Adrenal gland (tissue), 12 donors: ENCODE results near the gene TBC1D14. TPM values are rescaled to one million over a fixed set of nuclear protein-coding genes. Genes with fewer than 3 reads are reported as not detected.
"Not testable (repeated sequence)": the region's sequence is repeated elsewhere in the genome, so short reads cannot be mapped to it uniquely, and the experiment has no call there.

Experiments used
- DNase-seq, 7 donors: peaks; one replicate each; pipeline ENCODE4 v3.0.0-alpha.2; 2019 to 2020
- H3K27ac ChIP-seq, 5 donors: fragments of 200-600 bp; sonication (generic) in 4 of 5; 1 replicate in 3 of 5; 2 replicates in 2 of 5; pipeline versions ENCODE4 v1.5.1 to v1.8.0; 2016 to 2020; ENCODE audit warnings: mild to moderate bottlenecking in 1 of 5
- H3K27me3 ChIP-seq: fragments of 200-600 bp; 2 replicates; pipeline ENCODE4 v1.8.0; 2021
- H3K36me3 ChIP-seq, 2 donors: fragments of 200-600 bp; replicated peaks in 1 of 2; 1 replicate in 1 of 2; 2 replicates in 1 of 2; pipeline versions ENCODE4 v1.5.1 to v1.8.0; 2018 to 2022
- H3K4me1 ChIP-seq, 2 donors: fragments of 200-600 bp; replicated peaks in 1 of 2; 1 replicate in 1 of 2; 2 replicates in 1 of 2; pipeline versions ENCODE4 v1.5.1 to v1.8.0; 2018 to 2021
- H3K4me3 ChIP-seq, 4 donors: fragments of 200-600 bp; sonication (generic) in 3 of 4; one replicate each; pipeline ENCODE4 v1.5.1; 2016 to 2018
- H3K9me3 ChIP-seq, 3 donors: fragments of 200-600 bp; sonication (generic) in 1 of 3; replicated peaks in 1 of 3; 1 replicate in 2 of 3; 2 replicates in 1 of 3; pipeline versions ENCODE4 v1.5.1 to v1.8.0; 2016 to 2021
- CTCF ChIP-seq, 6 experiments: fragments of 450-650 bp in 4 of 6; fragments of 200-600 bp in 2 of 6; sonication (generic) in 1 of 6; IDR thresholded peaks; 1 replicate in 5 of 6; 2 replicates in 1 of 6; pipeline versions ENCODE4 v1.5.1 to v1.8.0; 2016 to 2021; ENCODE audit warnings: antibody characterized with exemption in 6 of 6, mild to moderate bottlenecking in 2 of 6, moderate library complexity in 1 of 6
- POLR2A ChIP-seq, 2 donors: fragments of 450-650 bp; IDR thresholded peaks; one replicate each; pipeline ENCODE4 v1.6.1; 2017; ENCODE audit warnings: antibody characterized with exemption in 2 of 2, mild to moderate bottlenecking in 2 of 2, moderate library complexity in 1 of 2
- WGBS, 4 donors: extraction: QIAGEN DNeasy Blood & Tissue Kit in 2 of 4; methylation state at CpG; one replicate each; pipeline versions ENCODE4 v1.1.5 to v1.1.7; 2013 to 2017; 5-methylcytosine and 5-hydroxymethylcytosine counted together
- intact Hi-C, 2 donors: fragments of 100-400 bp; cut with DNase I; formaldehyde crosslinking; loops; one replicate each; pipeline versions ENCODE4 v1.14.1 to v1.15.0; 2022 to 2023
- polyA plus RNA-seq, 3 donors: library from polyadenylated mRNA; stranded (reverse); fragments of 200-250 nt in 2 of 3; fragments of 350-450 nt in 1 of 3; fragmentation: Illumina TruSeq in 1 of 3; extraction: RNeasy Lipid Tissue Mini Kit (QIAGEN cat#74804) in 1 of 3; gene quantifications; one replicate each; pipeline ENCODE4 v1.2.3, GENCODE V29; 2013 to 2014
- total RNA-seq, 9 donors: library from RNA; depleted of rRNA in 4 of 9; stranded (reverse); fragments of >200 nt in 4 of 9; fragments of 120-200 nt in 1 of 9; fragmentation: NEBNext Ultra II Directional in 1 of 9; extraction: Animal tissue kit (Norgen Biotek cat#: 25700) in 1 of 9; gene quantifications; one replicate each; pipeline versions ENCODE4 v1.1.0 to v1.2.4, GENCODE V29; 2013 to 2023
- donor health status: healthy with polysubstance abuse.
- donor health status: Bipolar disorder and iron deficiency.
- donor health status: DM: yes; HTN: yes; CAD: no.
- donor health status: DM: no; HTN: no; CAD: no.
- donor health status: DM: no; HTN: no; CAD: no.
- donor health status: DM: yes; HTN: yes; CAD: no.

The TBC1D14 gene
- total and polyA plus RNA-seq, 12 donors: 24.9 to 110 (median 83.0) TPM

- Histone ChIP-seq H3K4me1 (peaks cover 0 to 14% of the 10 kb centered on the region in 2 donors), H3K9me3 (no peaks in the 10 kb centered on the region), H3K27ac (no peak overlapping the region), H3K4me3 (no peak overlapping the region), H3K36me3 (no peaks in the 10 kb centered on the region), H3K27me3 (no peaks in the 10 kb centered on the region)
- intact Hi-C loops: loop anchor here (5.0 to 10.0 kb wide), 2 partner anchors 98 to 101 kb away; no protein-coding TSS in a partner anchor
- peak; percentile 83 to 95 (median 86) for DNase-seq
- no peak for TF ChIP-seq POLR2A (IDR thresholded peaks at IDR 0.05)
- peak; percentile 97 to 98 (median 98) for TF ChIP-seq CTCF (IDR thresholded peaks at IDR 0.05)
- 22 to 26% (median 25%) methylated on average over 7 of the region's 7 CpGs for WGBS, 4 donors
Measured at GRCh38 chr4:6974138-6974848, 64.7 kb downstream of the TBC1D14 start.

- not testable (repeated sequence) for H3K27ac ChIP-seq, H3K27me3 ChIP-seq, H3K36me3 ChIP-seq, H3K4me3 ChIP-seq, H3K9me3 ChIP-seq, DNase-seq, H3K4me1 ChIP-seq
- WGBS, 4 donors: 98 to 99% (median 98%) methylated on average over 10 to 16 of the region's 33 CpGs; no CpG with 5 or more reads in 1 of the 4 donors
- intact Hi-C loops: loop anchor here in 1 of 2 donors (10.0 kb wide), 1 partner anchor 97 kb away; no protein-coding TSS in a partner anchor
Measured at GRCh38 chr4:6977846-6978245, 68.2 kb downstream of the TBC1D14 start.

- Histone ChIP-seq H3K36me3 (no peaks in the 10 kb centered on the region), H3K27ac (peak overlapping the region in 2 of 5 donors; percentile 15 to 19), H3K9me3 (no peaks in the 10 kb centered on the region), H3K4me3 (no peak overlapping the region), H3K4me1 (peaks cover 26 to 36% of the 10 kb centered on the region in 2 donors), H3K27me3 (no peaks in the 10 kb centered on the region)
- DNase-seq: peak in 1 of 7 donors; percentile 23
- TF ChIP-seq POLR2A (IDR thresholded peaks at IDR 0.05): no peak
- intact Hi-C loops: no loop called here
- 73 to 87% (median 81%) methylated on average over 4 of the region's 4 CpGs for WGBS, 4 donors
Measured at GRCh38 chr4:6983544-6984142, 74.0 kb downstream of the TBC1D14 start.

GRCh38 chr4:6984612-6985425, 75.2 kb downstream of the TBC1D14 start:
- no peak for DNase-seq
- H3K4me3 ChIP-seq: no peak overlapping the region
- no peaks in the 10 kb centered on the region for H3K36me3 ChIP-seq
- peak overlapping the region in 3 of 5 donors; percentile 19 to 23 (median 21) for H3K27ac ChIP-seq
- TF ChIP-seq CTCF (IDR thresholded peaks at IDR 0.05) (no peak), POLR2A (IDR thresholded peaks at IDR 0.05) (no peak)
- H3K4me1 ChIP-seq: peaks cover 30 to 48% of the 10 kb centered on the region in 2 donors
- no peaks in the 10 kb centered on the region for H3K9me3 ChIP-seq
- intact Hi-C loops: no loop called here
- H3K27me3 ChIP-seq: no peaks in the 10 kb centered on the region
- 58 to 66% (median 64%) methylated on average over 8 to 13 of the region's 13 CpGs for WGBS, 4 donors
